Measurements from ENCODE around the gene CACNA1H. TPM values are rescaled to one million over a fixed set of nuclear protein-coding genes. Genes with fewer than 3 reads are reported as not detected.

CACNA1H gene
- total and polyA plus RNA-seq, 2 of the 8 experiments (the other 6 are each of a cell fraction or from before 2014, with no cell fraction given) = 14.0 to 28.7 TPM

- no peak for TF ChIP-seq SIN3A (conservative IDR thresholded peaks at IDR 0.05 in 1 of 2, IDR thresholded peaks at IDR 0.05 in 1 of 2; ENCODE audit: low read depth in 1 of 2, low read length in 2 of 2)
These were observed 42.4 kb downstream of the CACNA1H start (continued) for GRCh38 chr16:1195393-1195666.
